Activated T-helper 1 cell treated with anti-CD3 and anti-CD28 coated beads, Interleukin-2, amount 50 U/mL, for 16 hours (primary cell): Measurements from ENCODE around the gene ZKSCAN1.
"Not testable (repeated sequence)": the region's sequence is repeated elsewhere in the genome, so short reads cannot be mapped to it uniquely, and the experiment has no call there.

Source experiments
- DNase-seq, 2 donors: peaks; one replicate each; pipeline ENCODE4 v3.0.0-alpha.2; 2020; ENCODE audit warnings: low read depth in 1 of 2, low spot score in 1 of 2

The ZKSCAN1 gene

GRCh38 chr7:100000239-100000638, 15.2 kb upstream of the ZKSCAN1 start:
- no peak for DNase-seq

- no peak for DNase-seq
Measured at GRCh38 chr7:100003711-100004661, 11.4 kb upstream of the ZKSCAN1 start.

GRCh38 chr7:100007887-100008286, 7.5 kb upstream of the ZKSCAN1 start:
- DNase-seq: no peak

- no peak for DNase-seq
Measured at GRCh38 chr7:100008525-100008924, 6.9 kb upstream of the ZKSCAN1 start.

DNA sequence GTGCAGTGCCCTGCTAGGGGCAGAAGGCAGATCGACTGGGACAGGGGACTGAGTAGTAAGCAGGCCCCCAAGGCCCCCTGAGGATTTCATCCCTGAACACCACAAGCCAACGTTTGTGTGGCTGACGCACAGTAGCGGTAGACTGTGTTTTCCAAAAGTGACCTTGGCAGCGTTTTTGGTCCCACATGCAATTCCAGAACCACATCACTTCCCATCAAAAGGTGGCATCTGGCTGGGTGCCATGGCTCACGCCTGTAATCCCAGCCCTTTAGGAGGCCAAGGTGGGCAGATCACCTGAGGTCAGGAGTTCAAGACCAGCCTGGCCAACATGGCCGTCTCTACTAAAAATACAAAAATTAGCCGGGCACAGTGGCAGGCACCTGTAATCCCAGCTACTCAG, 5.4 kb upstream of the ZKSCAN1 start:
- DNase-seq: not testable (repeated sequence)

GRCh38 chr7:100010901-100011300, 4.5 kb upstream of the ZKSCAN1 start:
- no peak for DNase-seq

- DNase-seq: no peak
Measured at GRCh38 chr7:100011516-100011915, 3.9 kb upstream of the ZKSCAN1 start.

DNA sequence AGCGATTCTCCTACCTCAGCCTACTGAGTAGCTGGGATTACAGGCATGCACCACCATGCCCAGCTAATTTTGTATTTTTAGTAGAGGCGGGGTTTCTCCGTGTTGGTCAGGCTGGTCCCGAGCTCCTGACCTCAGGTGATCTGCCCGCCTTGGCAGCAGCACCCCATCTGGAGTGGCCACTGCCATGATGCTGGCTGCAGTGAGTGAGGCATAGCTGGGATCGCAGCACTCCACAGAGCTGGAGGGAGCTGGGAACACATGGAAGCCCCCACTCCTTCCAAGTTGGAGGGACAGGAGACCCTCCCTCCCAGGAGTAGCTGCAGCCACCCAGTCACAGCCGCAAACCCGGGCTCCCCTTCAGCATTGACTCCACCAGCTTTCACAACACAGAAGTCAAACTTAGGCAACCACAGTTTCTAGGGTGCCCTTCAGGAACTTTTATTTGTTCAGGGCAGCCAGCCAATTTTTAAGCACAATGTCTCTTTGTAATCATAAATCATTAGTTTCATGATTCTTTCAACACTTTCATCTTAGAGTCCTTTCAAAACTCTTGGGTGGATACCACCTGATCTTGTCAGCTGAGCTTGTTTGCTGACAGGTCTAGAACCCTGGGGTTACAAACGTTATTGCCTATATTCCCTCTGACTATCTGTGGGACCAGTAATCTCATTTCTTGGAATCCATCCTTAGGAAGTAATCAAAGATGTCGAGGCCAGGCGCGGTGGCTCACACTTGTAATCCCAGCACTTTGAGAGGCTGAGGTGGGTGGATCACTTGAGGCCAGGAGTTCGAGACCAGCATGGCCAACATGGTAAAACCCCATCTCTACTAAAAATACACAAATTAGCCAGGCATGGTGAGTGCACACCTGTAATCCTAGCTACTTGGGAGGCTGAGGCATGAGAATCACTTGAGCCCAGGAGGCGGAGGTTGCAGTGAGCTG, 2.7 kb upstream of the ZKSCAN1 start:
- DNase-seq: not testable (repeated sequence)

DNA sequence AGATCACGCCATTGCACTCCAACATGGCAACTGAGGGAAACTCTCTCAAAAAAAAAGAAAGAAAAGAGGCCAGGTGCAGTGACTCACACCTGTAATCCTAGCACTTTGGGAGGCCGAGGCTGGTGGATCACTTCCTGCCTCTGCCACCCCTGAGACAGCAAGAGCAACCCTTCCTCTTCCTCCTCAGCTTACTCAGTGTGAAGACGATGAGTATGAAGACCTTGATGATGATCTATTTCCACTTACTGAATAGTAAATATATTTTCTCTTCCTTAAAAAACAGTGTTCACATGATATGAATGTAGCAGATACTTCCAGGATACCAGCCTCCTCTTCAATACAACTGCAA, 2.1 kb upstream of the ZKSCAN1 start:
- DNase-seq: no peak

GRCh38 chr7:100016215-100016901, 962 bp downstream of the ZKSCAN1 start:
- DNase-seq: no peak

DNA sequence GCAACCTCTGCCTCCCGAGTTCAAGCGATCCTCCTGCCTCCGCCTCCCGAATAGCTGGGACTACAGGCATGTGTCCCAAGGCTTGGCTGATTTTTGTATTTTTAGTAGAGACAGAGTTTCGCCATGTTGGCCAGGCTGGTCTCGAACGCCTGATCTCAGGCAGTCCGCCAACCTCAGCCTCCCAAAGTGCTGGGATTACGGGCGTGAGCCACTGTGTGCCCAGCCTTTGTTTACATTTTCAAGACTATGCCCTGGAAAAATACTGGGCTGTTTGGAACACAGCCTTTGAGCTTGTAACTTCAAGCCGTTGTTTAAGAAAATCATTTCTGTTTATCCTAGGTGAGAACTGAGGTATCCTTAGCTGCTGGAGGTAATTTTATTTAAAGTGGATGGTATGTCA, 1.9 kb downstream of the ZKSCAN1 start:
- no peak for DNase-seq

GRCh38 chr7:100017875-100018274, 2.5 kb downstream of the ZKSCAN1 start:
- DNase-seq: no peak

- no peak for DNase-seq
Measured at GRCh38 chr7:100019908-100020307, 4.5 kb downstream of the ZKSCAN1 start.

GRCh38 chr7:100021297-100021696, 5.9 kb downstream of the ZKSCAN1 start:
- no peak for DNase-seq

DNA sequence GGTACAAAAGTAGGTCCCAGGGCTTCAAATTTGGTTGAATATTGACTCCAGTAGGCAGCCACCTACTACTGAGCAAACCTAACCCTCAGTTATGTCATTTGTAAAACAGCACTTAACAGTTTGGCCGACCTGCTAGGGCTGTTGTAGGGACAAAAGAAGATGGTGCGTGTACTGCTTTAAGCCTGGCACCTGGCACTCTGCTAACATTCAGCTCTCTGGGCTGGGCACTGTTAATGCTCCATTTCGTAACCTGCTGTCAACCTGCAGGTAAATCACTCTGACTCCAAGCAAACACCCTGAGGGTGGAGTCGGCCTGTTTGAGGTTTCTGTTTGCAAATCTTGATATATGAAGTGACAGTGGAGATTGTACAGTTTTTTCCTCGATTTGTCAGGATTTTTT, 7.2 kb downstream of the ZKSCAN1 start:
- DNase-seq: no peak

DNA sequence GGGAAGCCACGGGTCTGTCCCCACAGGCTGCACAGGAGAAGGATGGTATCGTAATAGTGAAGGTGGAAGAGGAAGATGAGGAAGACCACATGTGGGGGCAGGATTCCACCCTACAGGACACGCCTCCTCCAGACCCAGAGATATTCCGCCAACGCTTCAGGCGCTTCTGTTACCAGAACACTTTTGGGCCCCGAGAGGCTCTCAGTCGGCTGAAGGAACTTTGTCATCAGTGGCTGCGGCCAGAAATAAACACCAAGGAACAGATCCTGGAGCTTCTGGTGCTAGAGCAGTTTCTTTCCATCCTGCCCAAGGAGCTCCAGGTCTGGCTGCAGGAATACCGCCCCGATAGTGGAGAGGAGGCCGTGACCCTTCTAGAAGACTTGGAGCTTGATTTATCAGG, 8.1 kb downstream of the ZKSCAN1 start:
- DNase-seq: no peak

GRCh38 chr7:100024020-100024619, 8.7 kb downstream of the ZKSCAN1 start:
- no peak for DNase-seq

GRCh38 chr7:100027197-100027596, 11.8 kb downstream of the ZKSCAN1 start:
- DNase-seq: no peak

DNA sequence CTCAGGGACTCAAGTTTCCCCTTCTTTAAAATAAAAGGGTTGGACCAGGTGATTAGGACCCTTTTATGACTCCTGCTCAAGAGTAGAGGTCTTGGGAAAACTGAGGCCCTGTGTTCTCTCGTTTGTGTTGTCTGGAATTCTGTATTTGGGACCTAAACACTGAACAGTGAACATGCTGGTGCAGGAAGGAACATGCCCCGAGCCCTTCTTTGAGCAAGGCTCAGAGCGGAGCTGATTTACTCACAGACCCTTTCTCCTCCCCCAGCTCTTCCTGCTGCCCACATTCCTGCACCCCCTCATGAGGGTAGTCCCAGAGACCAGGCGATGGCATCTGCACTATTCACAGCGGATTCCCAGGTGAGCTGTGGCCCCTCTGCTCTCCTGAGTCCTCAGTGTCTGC, 14.2 kb downstream of the ZKSCAN1 start:
- no peak for DNase-seq

DNA sequence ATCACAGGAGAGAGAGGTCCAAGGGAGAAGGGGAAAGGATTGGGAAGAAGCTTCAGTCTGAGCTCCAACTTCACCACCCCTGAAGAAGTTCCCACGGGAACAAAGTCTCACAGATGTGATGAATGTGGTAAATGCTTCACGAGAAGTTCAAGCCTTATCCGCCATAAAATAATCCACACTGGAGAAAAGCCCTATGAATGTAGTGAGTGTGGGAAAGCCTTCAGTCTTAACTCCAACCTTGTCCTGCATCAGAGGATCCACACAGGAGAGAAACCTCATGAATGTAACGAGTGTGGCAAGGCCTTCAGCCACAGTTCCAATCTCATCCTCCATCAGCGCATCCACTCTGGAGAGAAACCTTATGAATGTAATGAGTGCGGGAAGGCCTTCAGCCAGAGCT, 18.1 kb downstream of the ZKSCAN1 start:
- DNase-seq: no peak
